ENCODE data around the gene SMAD7.

Gene SMAD7

GRCh38 chr18:48950536-48951447 is at the start of gene SMAD7:
TSS of gene SMAD7 (minus strand) at chr18:48950965. CDS start at chr18:48950424, 541 bp downstream.
- no peak for DNase-seq

GRCh38 chr18:48999569-48999968 is 48.8 kb upstream of the SMAD7 start:
- no peak for DNase-seq

GRCh38 chr18:48997985-48998831 is 47.4 kb upstream of the SMAD7 start:
- DNase-seq: no peak

GRCh38 chr18:48997681-48997984 is 46.9 kb upstream of the SMAD7 start:
- DNase-seq: no peak

GRCh38 chr18:48996901-48997463 is 46.2 kb upstream of the SMAD7 start:
- DNase-seq: no peak

GRCh38 chr18:48996041-48996440 is 45.3 kb upstream of the SMAD7 start:
- no peak for DNase-seq

- DNase-seq: no peak
Measured at GRCh38 chr18:48994926-48995835, 44.4 kb upstream of the SMAD7 start.

- no peak for DNase-seq
Measured at GRCh38 chr18:48994044-48994651, 43.4 kb upstream of the SMAD7 start.

GRCh38 chr18:48993586-48993985 is 42.8 kb upstream of the SMAD7 start:
- DNase-seq: no peak

GRCh38 chr18:48992791-48993555 is 42.2 kb upstream of the SMAD7 start:
- DNase-seq: no peak

GRCh38 chr18:48992133-48992532 is 41.4 kb upstream of the SMAD7 start:
- no peak for DNase-seq

GRCh38 chr18:48991676-48992075 is 40.9 kb upstream of the SMAD7 start:
- DNase-seq: no peak

GRCh38 chr18:48991319-48991660 is 40.5 kb upstream of the SMAD7 start:
- DNase-seq: no peak

- DNase-seq: no peak
Measured at GRCh38 chr18:48990481-48991318, 39.9 kb upstream of the SMAD7 start.

GRCh38 chr18:48989304-48990303 is 38.8 kb upstream of the SMAD7 start:
- DNase-seq: no peak

GRCh38 chr18:48988508-48989303 is 37.9 kb upstream of the SMAD7 start:
- no peak for DNase-seq

GRCh38 chr18:48987821-48988220 is 37.1 kb upstream of the SMAD7 start:
- no peak for DNase-seq
